HEK293 (cell line): ENCODE measurements around the gene ADGRD1.

ENCODE experiments used
- CTCF ChIA-PET: fragments of 350-600 bp; formaldehyde crosslinking; extraction: SDS; loops from one replicate; lab custom pipeline; 2021; ENCODE audit warnings: antibody characterized with exemption; lab: Yijun Ruan, JAX
- POLR2A ChIA-PET: fragments of 300-600 bp; formaldehyde crosslinking; extraction: SDS; loops from one replicate; lab custom pipeline; 2020; ENCODE audit warnings: antibody characterized with exemption, inconsistent platforms; lab: Yijun Ruan, JAX
- H3K27ac ChIP-seq: fragments of 200-500 bp; sonication (Bioruptor generic); 2 replicates; pipeline ENCODE4 v1.5.1; 2014; ENCODE audit warnings: low read depth, low read length, control low read depth, inconsistent platforms; ENCODE audit errors: extremely low read depth
- H3K36me3 ChIP-seq, 2 experiments: fragments of 200-500 bp in 1 of 2; sonication (Bioruptor generic) in 1 of 2; 1 replicate in 1 of 2; 2 replicates in 1 of 2; pipeline ENCODE4 v1.5.1; 2014 to 2017; ENCODE audit warnings: inconsistent platforms in 2 of 2, low read length in 2 of 2; ENCODE audit not compliant: control insufficient read depth in 2 of 2, insufficient read depth in 1 of 2
- H3K4me1 ChIP-seq: fragments of 200-500 bp; sonication (Bioruptor generic); 2 replicates; pipeline ENCODE4 v1.5.1; 2014; ENCODE audit warnings: mild to moderate bottlenecking, low read length, inconsistent platforms; ENCODE audit not compliant: control insufficient read depth, insufficient read depth
- H3K4me3 ChIP-seq: 2 replicates; pipeline ENCODE4 v1.5.1; 2011; ENCODE audit warnings: low read depth, mild to moderate bottlenecking, control low read depth, low read length, moderate library complexity
- H3K9me3 ChIP-seq: fragments of 200-500 bp; sonication (Bioruptor generic); 2 replicates; pipeline ENCODE4 v1.5.1; 2014; ENCODE audit warnings: low read depth, low read length, inconsistent platforms; ENCODE audit not compliant: control insufficient read depth, insufficient read depth
- GLI2 ChIP-seq: fragments of 450-650 bp; formaldehyde crosslinking; IDR thresholded peaks from 2 replicates; pipeline ENCODE4; 2017; ENCODE audit warnings: missing biosample characterization, missing genetic modification characterization, low read depth, borderline replicate concordance
- GLIS2 ChIP-seq: fragments of 450-650 bp; formaldehyde crosslinking; IDR thresholded peaks from 2 replicates; pipeline ENCODE4 v1.5.1; 2016; ENCODE audit warnings: missing biosample characterization, missing genetic modification characterization
- PRDM10 ChIP-seq: fragments of 450-650 bp; formaldehyde crosslinking; IDR thresholded peaks from 2 replicates; pipeline ENCODE4 v1.5.1; 2016; ENCODE audit warnings: missing biosample characterization, missing genetic modification characterization
- REPIN1 ChIP-seq: fragments of 450-650 bp; formaldehyde crosslinking; IDR thresholded peaks from 2 replicates; pipeline ENCODE4 v1.5.1; 2017; ENCODE audit warnings: missing biosample characterization, missing genetic modification characterization, low read depth
- SCRT1 ChIP-seq: fragments of 450-650 bp; formaldehyde crosslinking; IDR thresholded peaks from 2 replicates; pipeline ENCODE4 v1.5.1; 2016; ENCODE audit warnings: missing biosample characterization, missing genetic modification characterization, borderline replicate concordance
- SP2 ChIP-seq: fragments of 450-650 bp; formaldehyde crosslinking; IDR thresholded peaks from 2 replicates; pipeline ENCODE4 v1.5.1; 2016; ENCODE audit warnings: missing biosample characterization, missing genetic modification characterization
- ZBTB11 ChIP-seq: fragments of 450-650 bp; formaldehyde crosslinking; conservative IDR thresholded peaks from 2 replicates; pipeline ENCODE4 v1.5.1; 2016; ENCODE audit warnings: low read depth, missing biosample characterization, missing genetic modification characterization
- ZNF121 ChIP-seq: fragments of 450-650 bp; formaldehyde crosslinking; IDR thresholded peaks from 2 replicates; pipeline ENCODE4 v1.5.1; 2016; ENCODE audit warnings: missing biosample characterization, missing genetic modification characterization
- ZNF184 ChIP-seq: fragments of 450-650 bp; IDR thresholded peaks from 2 replicates; pipeline ENCODE4 v1.5.1; 2018; ENCODE audit warnings: missing biosample characterization, mild to moderate bottlenecking, missing genetic modification characterization
- ZNF23 ChIP-seq: fragments of 450-650 bp; formaldehyde crosslinking; IDR thresholded peaks from 2 replicates; pipeline ENCODE4 v1.5.1; 2016; ENCODE audit warnings: missing biosample characterization, missing genetic modification characterization, borderline replicate concordance
- ZNF24 ChIP-seq: fragments of 450-650 bp; formaldehyde crosslinking; IDR thresholded peaks from 2 replicates; pipeline ENCODE4 v1.5.1; 2016; ENCODE audit warnings: missing biosample characterization, missing genetic modification characterization
- ZNF302 ChIP-seq: fragments of 450-650 bp; formaldehyde crosslinking; IDR thresholded peaks from 2 replicates; pipeline ENCODE4 v1.5.1; 2016; ENCODE audit warnings: missing biosample characterization, missing genetic modification characterization, low read depth
- ZNF488 ChIP-seq: fragments of 450-650 bp; formaldehyde crosslinking; IDR thresholded peaks from 2 replicates; pipeline ENCODE4 v1.5.1; 2016; ENCODE audit warnings: missing biosample characterization, missing genetic modification characterization
- ZNF544 ChIP-seq: fragments of 450-650 bp; formaldehyde crosslinking; IDR thresholded peaks from 2 replicates; pipeline ENCODE4 v1.5.0; 2017; ENCODE audit warnings: missing biosample characterization, missing genetic modification characterization
- ZNF596 ChIP-seq: fragments of 450-650 bp; IDR thresholded peaks from 2 replicates; pipeline ENCODE4 v1.5.0; 2018; ENCODE audit warnings: missing biosample characterization, mild to moderate bottlenecking, missing genetic modification characterization, moderate library complexity
- ZNF610 ChIP-seq: fragments of 450-650 bp; formaldehyde crosslinking; IDR thresholded peaks from 2 replicates; pipeline ENCODE4 v1.5.1; 2016; ENCODE audit warnings: missing biosample characterization, missing genetic modification characterization, borderline replicate concordance
- ZNF660 ChIP-seq: fragments of 450-650 bp; IDR thresholded peaks from 2 replicates; pipeline ENCODE4 v1.5.1; 2018; ENCODE audit warnings: missing biosample characterization, mild to moderate bottlenecking, missing genetic modification characterization
- ZNF701 ChIP-seq: fragments of 450-650 bp; formaldehyde crosslinking; IDR thresholded peaks from 2 replicates; pipeline ENCODE4 v1.5.1; 2016; ENCODE audit warnings: missing biosample characterization, missing genetic modification characterization
- ZNF768 ChIP-seq: fragments of 450-650 bp; formaldehyde crosslinking; IDR thresholded peaks from 2 replicates; pipeline ENCODE4 v1.5.1; 2018; ENCODE audit warnings: missing biosample characterization, mild to moderate bottlenecking, missing genetic modification characterization

The ADGRD1 gene

GRCh38 chr12:130958557-130959140, 4.9 kb downstream of the ADGRD1 start:
- ChIA-PET POLR2A (no interaction called here), CTCF (no interaction called here)
- Histone ChIP-seq H3K27ac (no peak overlapping the region), H3K4me3 (no peak overlapping the region), H3K4me1 (no peaks in the 10 kb centered on the region), H3K9me3 (no peaks in the 10 kb centered on the region), H3K36me3 (no peaks in the 10 kb centered on the region)
- TF ChIP-seq ZNF488 (tag by site-specific recombination), result no peak
- no peak for TF ChIP-seq ZBTB11 (tag by site-specific recombination)
- TF ChIP-seq GLI2 (tag by site-specific recombination), result no peak
- TF ChIP-seq ZNF701 (tag by site-specific recombination), result no peak
- TF ChIP-seq ZNF544, result no peak
- TF ChIP-seq REPIN1 (tag by site-specific recombination), result no peak
- TF ChIP-seq GLIS2, result no peak
- no peak for TF ChIP-seq ZNF302 (tag by site-specific recombination)
- TF ChIP-seq ZNF768 (tag by site-specific recombination), result no peak
- no peak for TF ChIP-seq PRDM10 (tag by site-specific recombination)
- TF ChIP-seq ZNF596 (tag by site-specific recombination), result no peak
- no peak for TF ChIP-seq SCRT1 (tag by site-specific recombination)
- TF ChIP-seq ZNF23, result no peak
- no peak for TF ChIP-seq ZNF660 (tag by site-specific recombination)
- no peak for TF ChIP-seq SP2 (tag by site-specific recombination)
- TF ChIP-seq ZNF184 (tag by site-specific recombination), result no peak
- TF ChIP-seq ZNF24 (tag by site-specific recombination), result no peak
- no peak for TF ChIP-seq ZNF610 (tag by site-specific recombination)

- H3K9me3 ChIP-seq, result no peaks in the 10 kb centered on the region
- CTCF ChIA-PET, result interaction anchor here (0.6 kb wide), 1 partner anchor 996 kb away, joined by 3 read pairs; no protein-coding TSS in a partner anchor
Measured at GRCh38 chr12:130959632-130960031, 5.9 kb downstream of the ADGRD1 start.

More at GRCh38 chr12:130959632-130960031, 5.9 kb downstream of the ADGRD1 start:
- no peak overlapping the region for H3K27ac ChIP-seq
- H3K4me1 ChIP-seq, result no peaks in the 10 kb centered on the region
- no peak overlapping the region for H3K4me3 ChIP-seq
- H3K36me3 ChIP-seq, result no peaks in the 10 kb centered on the region
- no peak for TF ChIP-seq ZNF121 (tag by site-specific recombination)
- POLR2A ChIA-PET, result no interaction called here
